ENCODE results near the gene LTF.
A peak's percentile ranks its signal among the peaks of the same experiment; 100 is the strongest.
"Not testable (repeated sequence)": the region's sequence is repeated elsewhere in the genome, so short reads cannot be mapped to it uniquely, and the experiment has no call there.

Gene LTF

DNA sequence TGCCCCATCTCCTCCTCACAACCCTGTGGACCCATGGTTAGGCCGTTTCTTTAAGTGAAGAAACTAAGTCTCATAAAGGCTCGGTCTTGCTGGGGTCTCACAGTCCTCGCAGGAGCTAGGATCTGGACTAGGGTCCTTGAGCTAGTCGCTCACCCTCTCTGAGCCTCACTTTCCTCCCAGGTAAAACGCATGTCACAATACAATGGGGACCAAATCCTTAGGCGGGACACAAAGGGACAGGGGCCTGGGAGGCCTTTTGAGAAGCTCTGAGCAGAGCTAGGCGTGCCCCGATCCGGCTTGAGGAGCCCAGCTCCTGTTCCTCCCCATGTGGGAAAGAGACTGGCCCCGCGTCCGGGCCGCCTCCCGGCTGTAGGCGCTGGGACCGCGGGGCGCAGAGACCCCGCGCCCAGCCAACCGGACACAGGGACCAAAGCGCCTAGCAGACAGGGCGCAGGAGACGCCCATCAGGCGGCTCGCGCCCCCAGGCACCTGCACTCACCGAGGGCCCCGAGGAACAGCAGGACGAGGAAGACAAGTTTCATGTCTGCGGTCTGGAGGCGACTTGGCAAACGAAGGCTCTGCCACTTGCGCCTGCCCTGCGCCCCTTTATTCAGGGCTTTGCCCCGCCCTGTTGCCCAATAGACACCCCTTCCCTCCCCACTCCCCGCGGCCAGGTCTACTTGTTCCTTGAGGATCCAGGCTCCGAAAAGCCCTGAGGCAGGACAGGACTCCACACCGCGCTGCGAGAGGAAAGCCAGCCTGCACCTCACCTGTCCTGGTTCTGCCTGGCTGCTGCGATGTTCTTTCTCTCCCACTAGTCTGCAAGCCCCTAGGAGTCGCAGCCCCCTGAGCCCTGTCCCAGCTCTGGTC lies at the start of gene LTF:
TSS of gene LTF (minus strand) at position 580 of the 870 bp plus-strand sequence. CDS start at position 542, 38 bp downstream.
- DNase-seq, result no peak

- no peak for DNase-seq
Observed at GRCh38 chr3:46512191-46512749, 47.6 kb upstream of the LTF start.

DNA sequence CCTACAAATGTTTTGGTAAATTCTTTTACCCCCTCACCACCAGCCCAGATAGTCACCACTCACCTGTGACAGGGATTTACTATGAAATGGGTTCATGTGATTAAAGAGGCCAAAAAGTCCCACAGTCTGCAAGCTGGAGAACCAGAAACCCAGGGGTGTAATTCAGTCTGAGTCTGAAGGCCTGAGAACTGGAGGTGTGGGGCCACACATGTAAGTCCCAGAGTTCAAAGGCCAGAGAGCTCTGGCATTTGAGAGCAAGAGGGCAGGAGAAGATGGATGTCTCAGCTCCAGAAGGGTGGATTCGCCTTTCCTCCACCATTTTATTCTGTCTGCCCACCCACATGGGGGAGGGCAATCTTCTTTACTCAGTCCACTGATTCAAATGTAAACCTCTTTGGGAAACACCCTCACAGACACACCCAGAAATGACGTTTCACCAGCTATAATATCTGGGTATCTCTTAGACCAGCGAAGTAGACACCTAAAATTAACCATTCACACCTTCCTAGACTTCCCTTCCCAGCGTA lies 45.0 kb upstream of the LTF start:
- DNase-seq, result no peak

DNA sequence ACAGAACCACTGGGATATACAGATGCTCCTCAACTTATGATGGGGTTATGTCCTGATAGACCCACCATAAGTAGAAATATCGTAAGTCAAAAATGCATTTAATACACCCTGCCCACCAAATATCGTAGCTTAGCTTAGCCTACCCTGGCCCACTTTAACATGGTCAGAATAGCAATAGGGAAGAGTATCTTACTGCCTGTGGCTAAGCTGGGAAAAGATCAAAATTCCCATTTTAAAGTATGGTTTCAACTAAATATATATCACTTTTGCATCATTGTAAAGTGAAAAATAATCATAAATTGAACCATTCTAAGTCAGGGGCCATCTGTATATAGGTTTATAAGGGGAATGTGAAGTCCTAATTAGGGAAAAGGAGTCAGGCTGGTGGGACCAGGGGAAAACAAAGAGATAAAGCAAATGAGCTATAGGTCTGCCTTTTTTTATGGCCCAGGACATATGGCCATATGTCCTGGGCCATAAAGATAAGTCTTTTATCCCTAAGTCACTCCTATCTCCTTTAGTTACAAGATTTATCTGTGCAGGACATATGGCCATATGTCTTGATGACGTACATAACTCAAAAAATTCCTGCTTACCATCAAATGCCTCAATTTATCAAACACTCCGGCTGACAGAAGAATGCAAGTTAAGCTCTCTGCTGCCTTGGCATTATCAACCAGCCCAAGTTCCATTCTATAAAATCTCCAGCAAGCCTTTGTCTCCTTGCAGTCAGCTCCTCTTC lies 44.3 kb upstream of the LTF start:
- peak; percentile 86 for DNase-seq

- DNase-seq, result no peak
Observed at GRCh38 chr3:46506526-46506925, 41.8 kb upstream of the LTF start.

- DNase-seq, result no peak
Observed at GRCh38 chr3:46505953-46506352, 41.2 kb upstream of the LTF start.

- DNase-seq, result peak; percentile 52
Observed at GRCh38 chr3:46504789-46505188, 40.1 kb upstream of the LTF start.

DNA sequence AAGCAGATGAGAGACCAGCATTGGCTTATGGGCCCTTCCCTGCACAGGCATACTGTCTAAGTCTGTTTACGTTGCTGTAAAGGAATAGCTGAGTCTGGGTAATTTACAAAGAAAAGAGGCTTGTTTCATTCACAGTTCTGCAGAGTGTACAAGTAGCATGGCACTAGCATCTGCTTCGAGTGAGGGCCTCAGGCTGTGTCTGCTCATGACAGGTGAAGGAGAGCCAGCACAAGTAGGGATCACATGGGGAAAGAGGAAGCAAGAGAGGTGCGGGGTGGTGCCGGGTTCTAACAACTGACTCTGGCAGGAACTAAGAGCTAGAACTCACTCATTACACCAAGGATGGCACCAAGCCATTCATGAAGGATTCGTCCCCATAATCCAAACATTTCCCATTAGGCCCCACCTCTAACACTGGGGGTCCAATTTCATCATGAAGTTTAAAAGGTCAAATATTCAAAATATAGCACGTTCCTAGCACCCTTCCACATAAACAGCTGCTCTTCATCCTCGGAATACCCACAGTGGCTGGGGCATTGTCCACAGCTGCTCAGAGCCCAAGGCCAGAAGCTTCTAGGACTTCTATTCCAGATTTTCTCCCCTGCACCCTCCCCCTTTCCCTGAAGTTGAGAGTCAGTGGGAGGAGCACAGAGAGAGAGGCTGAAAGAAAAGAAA lies 38.6 kb upstream of the LTF start:
- DNase-seq, result no peak

- no peak for DNase-seq
Observed at GRCh38 chr3:46501702-46502101, 37.0 kb upstream of the LTF start.

GRCh38 chr3:46500656-46501635 lies 36.2 kb upstream of the LTF start:
- DNase-seq, result no peak

GRCh38 chr3:46498916-46499519 lies 34.3 kb upstream of the LTF start:
- DNase-seq, result no peak

DNA sequence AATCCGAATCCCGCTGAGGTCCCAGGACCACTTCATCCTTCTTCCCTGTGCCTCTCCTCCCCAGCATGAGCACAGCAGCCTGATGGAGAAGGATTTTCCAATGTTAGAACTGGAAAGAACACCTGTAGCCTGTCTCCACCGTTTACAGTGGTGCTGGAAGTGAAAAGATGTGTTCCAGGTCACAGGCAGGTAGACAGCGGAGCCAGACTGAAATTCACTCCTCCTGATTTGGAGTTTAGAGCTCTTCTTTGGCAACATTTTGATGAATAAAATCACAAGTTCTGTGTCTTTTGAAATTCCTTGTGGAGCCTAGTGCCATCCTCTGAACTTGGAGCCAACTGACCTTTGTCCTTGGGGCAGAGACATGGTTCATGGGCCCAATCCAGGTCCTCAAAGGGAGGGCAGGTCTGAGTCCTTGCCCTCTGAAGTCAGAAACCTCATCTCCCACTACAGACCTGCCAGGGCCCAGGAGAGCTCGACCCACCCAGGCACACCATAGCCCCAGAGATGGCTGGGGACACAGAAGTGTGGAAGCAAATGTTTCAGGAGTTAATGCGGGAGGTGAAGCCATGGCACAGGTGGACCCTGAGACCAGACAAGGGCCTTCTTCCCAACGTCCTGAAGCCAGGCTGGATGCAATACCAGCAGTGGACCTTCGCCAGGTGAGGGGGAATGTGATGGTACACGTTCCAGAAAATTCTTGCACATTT lies 33.0 kb upstream of the LTF start, which contains the start of gene RTP3:
TSS of gene RTP3 (plus strand) at position 421 of the 710 bp plus-strand sequence. CDS start at position 508, 87 bp downstream.
- DNase-seq, result no peak

GRCh38 chr3:46496746-46497555 lies 32.2 kb upstream of the LTF start:
- DNase-seq, result peak; percentile 79

- no peak for DNase-seq
Observed at GRCh38 chr3:46495901-46496456, 31.3 kb upstream of the LTF start.

- not testable (repeated sequence) for DNase-seq
Observed at GRCh38 chr3:46494491-46494890, 29.8 kb upstream of the LTF start.

DNA sequence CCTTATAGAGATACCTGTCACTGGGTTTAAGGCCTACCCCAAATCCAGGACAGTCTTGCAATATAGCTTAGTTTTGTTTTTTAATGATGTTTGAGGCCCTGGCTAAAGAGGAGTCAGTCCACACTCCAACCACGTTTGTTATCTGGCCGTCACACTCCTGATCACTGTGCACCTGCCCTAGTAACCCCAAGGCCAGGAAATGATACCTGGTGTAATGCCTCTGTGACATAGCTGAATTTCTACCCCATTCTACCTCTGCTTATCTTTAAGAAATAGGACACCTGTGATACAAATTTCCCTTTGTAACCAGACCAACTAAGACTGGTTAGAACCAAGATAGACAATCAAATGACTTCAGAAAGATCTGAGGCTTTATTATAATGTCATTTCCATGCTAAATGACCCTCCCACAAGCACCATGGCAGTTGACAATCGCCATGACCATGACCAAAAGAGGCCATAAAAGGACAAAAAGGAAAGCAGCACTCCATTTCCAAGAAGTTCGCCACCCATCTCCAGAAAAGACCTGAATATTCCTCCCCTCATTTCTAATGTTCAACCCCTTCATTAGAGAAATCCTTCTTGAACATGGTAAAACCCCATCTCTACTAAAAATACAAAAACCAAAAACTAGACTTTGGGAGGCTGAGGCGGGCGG lies 28.3 kb upstream of the LTF start:
- DNase-seq, result no peak

DNA sequence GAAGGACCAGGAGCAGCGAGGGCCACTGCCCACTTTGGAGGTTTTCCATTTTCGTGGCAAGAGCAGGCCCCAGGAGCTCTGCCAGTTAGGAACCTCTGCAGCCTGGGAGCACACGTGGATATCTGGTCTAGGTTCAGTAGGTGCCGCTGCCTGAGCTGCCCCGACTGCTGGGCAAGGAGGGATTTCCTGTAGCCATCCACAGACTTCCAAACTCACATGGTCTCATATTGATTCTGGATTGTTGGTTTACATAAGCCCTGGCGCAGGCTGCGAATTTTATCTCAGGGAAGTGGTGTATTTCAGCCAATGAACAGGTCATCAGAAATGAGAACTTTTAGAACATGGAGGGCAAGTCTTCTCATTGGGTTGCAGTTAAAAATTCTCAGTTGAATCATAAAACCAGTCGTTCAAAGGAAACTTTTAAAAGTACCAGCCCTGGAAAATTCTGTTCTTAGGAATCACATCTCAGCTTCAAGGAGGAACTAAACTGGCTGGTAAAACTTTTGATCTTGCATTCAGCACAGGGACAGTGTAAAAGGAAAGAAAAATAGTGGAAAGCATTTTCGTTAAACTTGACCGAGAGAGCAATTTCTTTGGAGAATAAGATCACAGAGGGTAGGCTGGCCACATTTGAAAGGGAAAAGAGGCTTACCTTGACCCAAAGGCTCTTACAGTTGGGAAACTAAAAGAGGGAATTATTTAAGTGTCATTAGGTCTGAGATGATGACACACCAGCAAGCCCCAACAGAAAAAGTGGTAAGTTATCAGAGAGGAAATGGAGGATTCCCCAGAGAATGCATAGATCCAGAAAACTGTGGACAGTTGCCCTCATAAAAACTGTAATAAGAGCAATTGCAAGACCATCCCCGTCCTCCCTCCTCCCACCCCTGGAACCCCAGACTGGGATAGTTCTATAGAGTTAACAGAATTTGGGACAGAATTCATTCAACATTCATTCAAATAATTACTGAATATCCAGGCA lies 26.7 kb upstream of the LTF start:
- no peak for DNase-seq

Measured in hematopoietic multipotent progenitor cell treated with erythropoietin and hydrocortisone succinate and interleukin-3 and kit ligand, for 6 days (in vitro differentiated cells).